Astrocyte of the spinal cord (primary cell): Measurements from ENCODE around the gene LBH.
"Not testable (repeated sequence)": the region's sequence is repeated elsewhere in the genome, so short reads cannot be mapped to it uniquely, and the experiment has no call there.

Source experiments
- DNase-seq: peaks from one replicate; pipeline ENCODE4 v3.0.0; 2011; ENCODE audit warnings: low read depth, low spot score
- H3K4me3 ChIP-seq: 2 replicates; pipeline ENCODE4 v1.5.1; 2011; ENCODE audit warnings: low read depth, mild to moderate bottlenecking, low read length, moderate library complexity
- CTCF ChIP-seq: IDR thresholded peaks from 2 replicates; pipeline ENCODE4 v1.5.1; 2012; ENCODE audit warnings: low read depth, mild to moderate bottlenecking, low read length, inconsistent platforms
- in situ Hi-C: cut with HindIII; loops from 2 replicates; pipeline ENCODE4 v1.10.0; 2017; ENCODE audit warnings: low sequenced_read_pairs

Gene LBH

GRCh38 chr2:30267161-30267975 is 36.0 kb downstream of the LBH start:
- DNase-seq, result no peak
- TF ChIP-seq CTCF, result no peak
- no peak overlapping the region for H3K4me3 ChIP-seq

DNA sequence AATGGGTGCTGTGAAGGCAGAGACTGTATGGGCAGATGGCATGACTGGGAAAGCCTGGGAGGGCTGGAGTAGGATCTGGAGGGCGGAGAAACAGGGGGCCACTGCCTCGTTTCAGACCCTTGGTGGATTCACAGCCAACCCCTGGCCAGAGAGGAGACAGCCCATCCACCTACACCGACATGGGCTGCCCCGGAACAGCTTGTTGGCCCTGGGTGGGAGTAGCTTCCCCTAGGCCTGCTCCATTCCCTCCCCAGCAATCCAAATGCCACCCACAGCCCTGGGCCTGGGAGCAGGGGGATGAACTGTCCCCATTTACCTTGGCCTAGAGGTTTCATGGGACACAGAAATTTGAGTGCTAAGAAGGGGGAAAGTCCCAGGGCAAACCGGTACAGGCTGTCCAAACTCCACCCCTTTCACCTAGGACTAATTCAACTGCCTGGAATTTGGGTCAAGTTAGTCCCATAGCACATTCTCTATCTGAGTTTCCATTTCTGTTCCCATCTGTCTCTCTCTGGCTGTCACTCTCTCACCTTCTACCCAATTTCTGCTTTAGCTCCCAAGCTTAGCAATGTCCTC is 37.0 kb downstream of the LBH start:
- DNase-seq, result no peak
- no peak for TF ChIP-seq CTCF
- no peak overlapping the region for H3K4me3 ChIP-seq
- in situ Hi-C loops, result no loop called here

More at GRCh38 chr2:30267161-30267975, 36.0 kb downstream of the LBH start:
- in situ Hi-C loops, result no loop called here

DNA sequence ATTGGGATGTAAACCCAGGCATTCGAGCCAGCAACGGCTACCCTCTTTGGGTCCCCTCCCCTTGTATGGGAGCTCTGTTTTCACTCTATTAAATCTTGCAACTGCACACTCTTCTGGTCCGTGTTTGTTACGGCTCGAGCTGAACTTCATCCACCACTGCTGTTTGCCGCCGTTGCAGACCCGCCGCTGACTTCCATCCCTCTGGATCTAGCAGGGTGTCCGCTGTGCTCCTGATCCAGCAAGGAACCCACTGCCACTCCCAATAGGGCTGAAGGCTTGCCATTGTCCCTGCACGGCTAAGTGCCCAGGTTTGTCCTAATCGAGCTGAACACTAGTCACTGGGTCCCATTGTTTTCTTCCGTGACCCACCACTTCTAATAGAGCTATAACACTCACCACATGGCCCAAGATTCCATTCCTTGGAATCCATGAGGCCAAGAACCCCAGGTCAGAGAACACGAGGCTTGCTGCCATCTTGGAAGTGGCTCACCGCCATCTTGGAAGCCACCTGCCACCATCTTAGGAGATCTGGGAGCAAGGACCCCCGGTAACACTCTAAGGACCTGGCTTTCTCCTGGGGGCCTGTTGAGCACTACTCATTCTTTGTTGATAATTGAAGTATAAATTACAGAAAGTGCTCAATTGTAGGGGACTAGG is 37.9 kb downstream of the LBH start:
- DNase-seq, in situ Hi-C loops, H3K4me3 ChIP-seq: not testable (repeated sequence)

DNA sequence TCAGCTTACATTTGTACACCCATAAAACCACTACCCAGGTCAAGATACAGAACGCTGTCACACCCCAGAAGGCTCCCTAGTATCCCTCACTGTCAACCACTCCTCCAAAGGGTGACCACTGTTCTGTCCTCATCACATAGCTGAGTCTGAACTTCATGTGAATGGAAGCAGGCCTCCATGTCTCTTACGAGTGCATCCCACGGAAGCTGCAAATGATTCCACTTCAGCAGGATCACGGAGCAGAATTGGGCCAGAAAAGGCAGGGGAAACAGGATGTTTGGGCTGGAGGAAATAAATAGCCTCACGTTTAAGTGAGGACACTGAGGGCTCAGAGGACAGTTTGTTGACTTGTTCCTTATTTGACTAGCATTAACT is 38.4 kb downstream of the LBH start:
- no peak for DNase-seq
- in situ Hi-C loops, result no loop called here
- TF ChIP-seq CTCF, result no peak
- H3K4me3 ChIP-seq, result no peak overlapping the region

- no peak for DNase-seq
Observed at GRCh38 chr2:30270166-30270565, 38.8 kb downstream of the LBH start.

DNA sequence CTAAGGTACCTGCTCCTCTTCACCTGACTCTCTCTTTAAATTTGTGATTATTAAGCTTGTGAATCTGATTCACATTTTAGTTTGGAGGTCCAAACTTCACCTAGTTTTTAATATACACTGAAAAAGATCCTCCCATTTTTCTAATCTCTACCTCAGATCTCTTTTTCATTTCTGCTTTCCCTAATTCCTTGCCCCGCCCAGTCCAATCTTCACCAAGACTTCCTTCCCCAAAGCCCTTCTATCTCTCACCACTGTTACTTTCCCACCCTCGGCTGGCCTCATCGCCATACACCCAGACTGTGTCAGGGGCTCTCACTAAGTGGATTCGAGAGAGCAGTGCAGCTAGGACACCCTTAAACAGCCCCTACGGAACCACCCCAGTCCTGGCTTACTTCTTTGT is 40.0 kb downstream of the LBH start:
- in situ Hi-C loops, result no loop called here
- TF ChIP-seq CTCF, result no peak
- DNase-seq, result no peak
- H3K4me3 ChIP-seq, result no peak overlapping the region

More at GRCh38 chr2:30270166-30270565, 38.8 kb downstream of the LBH start:
- TF ChIP-seq CTCF, result no peak
- in situ Hi-C loops, result no loop called here
- no peak overlapping the region for H3K4me3 ChIP-seq

- no peak for DNase-seq
- H3K4me3 ChIP-seq, result no peak overlapping the region
- no peak for TF ChIP-seq CTCF
- in situ Hi-C loops, result no loop called here
Observed at GRCh38 chr2:30272286-30272685, 41.0 kb downstream of the LBH start.
